Activated T-helper 2 cell treated with anti-CD3 and anti-CD28 coated beads, Interferon-gamma antibody, Interleukin-2, Interleukin-4, amounts not matched to agents 10 μg/mL and 5 μg/mL and 100 μg/mL, durations not matched to agents 14 hours and 24 hours and 36 hours (primary cell): ENCODE measurements around the gene WARS2. TPM values are rescaled to one million over a fixed set of nuclear protein-coding genes. Genes with fewer than 3 reads are reported as not detected.

Experiments
- DNase-seq: peaks from one replicate; pipeline ENCODE4 v3.0.0; 2021; ENCODE audit warnings: low spot score
- H3K27ac Mint-ChIP-seq: one replicate; pipeline ENCODE4 v1.8.0; 2021; ENCODE audit warnings: mixed read lengths
- H3K27me3 Mint-ChIP-seq: one replicate; pipeline ENCODE4 v1.8.0; 2021; ENCODE audit warnings: low read depth, mixed read lengths
- H3K36me3 Mint-ChIP-seq: one replicate; pipeline ENCODE4 v1.8.0; 2021; ENCODE audit warnings: low read depth, mixed read lengths
- H3K4me1 Mint-ChIP-seq: one replicate; pipeline ENCODE4 v1.8.0; 2021; ENCODE audit warnings: low read depth, mixed read lengths
- H3K4me3 Mint-ChIP-seq: one replicate; pipeline ENCODE4 v1.8.0; 2021; ENCODE audit warnings: low read depth, mild to moderate bottlenecking, moderate library complexity, mixed read lengths
- H3K9me3 Mint-ChIP-seq: one replicate; pipeline ENCODE4 v1.8.0; 2021; ENCODE audit warnings: mixed read lengths
- intact Hi-C: fragments of 100-400 bp; cut with micrococcal nuclease; formaldehyde crosslinking; loops from one replicate; pipeline ENCODE4 v1.15.1; 2023
- total RNA-seq: library from RNA; stranded (reverse); gene quantifications from 2 replicates; pipeline ENCODE4 v1.2.3, GENCODE V29; 2022

The WARS2 gene
- total RNA-seq, 1 donor from 2014 or later: 20.1 TPM

DNA sequence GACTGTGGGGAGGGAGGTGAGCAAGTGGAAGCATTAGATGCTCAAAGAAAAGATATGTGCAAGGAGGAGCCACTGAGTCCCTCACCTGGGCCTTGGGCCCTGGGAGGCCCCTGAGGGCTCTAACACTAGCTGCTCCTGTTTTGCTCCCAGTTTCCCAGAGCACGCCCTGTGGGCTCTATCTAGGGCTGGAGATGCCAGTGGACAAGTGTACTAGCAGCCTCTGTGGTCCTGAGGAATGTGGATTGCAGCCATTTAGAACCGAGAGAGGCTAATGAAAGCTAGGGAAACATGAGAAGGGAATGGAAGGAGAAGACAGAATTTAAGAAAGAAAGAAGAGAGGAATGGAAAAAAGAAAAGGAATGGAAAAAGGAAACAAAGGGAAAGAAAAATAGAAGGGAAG, 142.3 kb downstream of the WARS2 start:
- Mint-ChIP-seq H3K9me3 (no peaks in the 10 kb centered on the region), H3K27me3 (peaks cover 86% of the 10 kb centered on the region), H3K4me1 (peaks cover 12% of the 10 kb centered on the region), H3K4me3 (no peak overlapping the region), H3K36me3 (no peaks in the 10 kb centered on the region), H3K27ac (no peak overlapping the region)
- no peak for DNase-seq
- intact Hi-C loops: no loop called here

GRCh38 chr1:118997225-118997624, 143.2 kb downstream of the WARS2 start:
- H3K9me3 Mint-ChIP-seq: no peaks in the 10 kb centered on the region
- DNase-seq: no peak
- intact Hi-C loops: no loop called here
- H3K36me3 Mint-ChIP-seq: peaks cover 2% of the 10 kb centered on the region
- peaks cover 11% of the 10 kb centered on the region for H3K4me1 Mint-ChIP-seq
- H3K27ac Mint-ChIP-seq: no peak overlapping the region
- no peak overlapping the region for H3K4me3 Mint-ChIP-seq
- H3K27me3 Mint-ChIP-seq: peaks cover 81% of the 10 kb centered on the region

DNA sequence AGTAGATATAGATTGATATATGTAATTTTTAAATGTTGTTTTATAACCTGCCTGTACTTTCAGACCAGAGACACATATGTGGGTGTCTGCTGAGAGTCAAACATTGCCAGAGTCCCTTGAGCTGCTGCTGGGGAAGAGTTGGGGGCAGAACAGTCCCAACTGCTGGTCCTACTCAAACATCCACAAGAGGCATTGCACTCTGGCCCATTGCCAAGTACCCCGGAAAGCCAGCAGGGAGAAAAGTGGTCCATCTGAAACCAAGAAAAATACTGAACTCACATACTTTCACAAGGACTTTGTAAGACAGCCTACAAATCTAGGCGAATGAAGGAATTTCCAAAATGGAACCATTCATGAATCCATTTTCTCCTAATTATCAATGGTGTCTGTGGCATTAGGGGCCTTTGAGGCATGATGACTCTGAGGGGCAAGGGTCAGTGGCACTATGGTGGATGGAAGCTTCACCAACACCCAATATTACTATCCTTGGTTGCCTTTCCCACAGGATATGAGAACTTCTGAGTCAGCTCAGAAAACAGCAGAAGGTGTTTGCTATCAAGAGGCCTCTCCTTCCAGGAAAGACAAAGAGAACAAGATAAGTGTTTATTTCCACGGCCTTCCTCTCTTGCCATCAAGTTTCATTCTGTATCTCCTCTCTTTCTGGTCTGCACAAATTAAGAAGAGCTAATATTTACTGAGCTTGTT, 145.0 kb downstream of the WARS2 start:
- no peak overlapping the region for H3K4me3 Mint-ChIP-seq
- intact Hi-C loops: no loop called here
- peaks cover 5% of the 10 kb centered on the region for H3K4me1 Mint-ChIP-seq

DNA sequence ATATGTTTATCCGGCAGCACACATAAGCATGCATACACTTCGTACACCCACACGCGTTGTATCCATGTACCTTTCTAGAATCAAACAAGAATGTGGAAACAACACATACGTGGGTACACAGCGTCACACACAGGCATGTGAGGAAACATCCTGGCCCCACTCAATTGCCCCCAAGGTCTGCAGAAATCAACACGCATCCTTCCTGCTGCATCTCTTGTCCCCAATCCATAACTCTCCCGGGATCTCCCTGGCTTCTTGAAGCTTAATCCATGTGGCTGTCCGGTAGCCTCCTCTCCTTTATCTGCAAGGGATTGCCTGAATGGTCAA, 146.8 kb downstream of the WARS2 start:
- Mint-ChIP-seq H3K36me3 (peaks cover 5% of the 10 kb centered on the region), H3K27ac (peak overlapping the region; percentile 52), H3K27me3 (peaks cover 86% of the 10 kb centered on the region), H3K4me3 (no peak overlapping the region), H3K4me1 (peaks cover 2% of the 10 kb centered on the region), H3K9me3 (no peaks in the 10 kb centered on the region)
- no peak for DNase-seq
- intact Hi-C loops: no loop called here

More for the DNA sequence above, 145.0 kb downstream of the WARS2 start:
- no peak for DNase-seq
- Mint-ChIP-seq H3K27ac (no peak overlapping the region), H3K9me3 (no peaks in the 10 kb centered on the region), H3K27me3 (peaks cover 86% of the 10 kb centered on the region), H3K36me3 (peaks cover 5% of the 10 kb centered on the region)

GRCh38 chr1:118992868-118993699, 147.4 kb downstream of the WARS2 start:
- Mint-ChIP-seq H3K36me3 (peaks cover 5% of the 10 kb centered on the region), H3K4me1 (peaks cover 2% of the 10 kb centered on the region), H3K27me3 (peaks cover 89% of the 10 kb centered on the region), H3K27ac (no peak overlapping the region), H3K4me3 (no peak overlapping the region), H3K9me3 (no peaks in the 10 kb centered on the region)
- no peak for DNase-seq
- intact Hi-C loops: no loop called here

DNA sequence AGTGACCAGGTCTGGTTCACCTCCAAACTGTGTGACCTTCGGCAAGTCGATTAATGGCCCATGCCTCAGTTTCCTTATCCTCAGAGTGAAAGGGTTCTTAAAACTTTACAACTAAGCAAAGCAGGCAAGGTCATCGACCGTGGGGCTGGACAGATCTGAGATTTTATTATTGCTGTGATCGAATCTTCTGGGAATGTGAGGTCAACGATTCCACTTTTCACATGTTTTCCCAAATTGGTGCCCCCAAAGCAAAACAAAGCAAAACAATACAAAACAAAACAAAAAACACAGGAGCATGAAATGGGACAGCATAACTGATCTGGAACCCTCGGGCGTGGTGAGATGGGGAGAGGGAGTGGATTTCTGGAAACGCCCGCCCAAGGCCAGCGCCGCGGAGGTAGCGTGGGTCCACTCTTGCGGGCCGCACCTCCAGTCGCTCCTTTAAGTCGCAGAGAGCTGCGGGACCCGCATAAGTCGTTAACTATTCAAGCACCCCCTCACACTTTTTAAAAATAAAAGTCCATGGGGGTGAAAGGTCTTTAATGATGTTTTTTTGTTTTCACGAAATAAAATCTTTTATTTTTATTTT, 148.1 kb downstream of the WARS2 start:
- Mint-ChIP-seq H3K9me3 (no peaks in the 10 kb centered on the region), H3K4me1 (peaks cover 2% of the 10 kb centered on the region), H3K27me3 (peaks cover 89% of the 10 kb centered on the region), H3K4me3 (no peak overlapping the region), H3K36me3 (peaks cover 5% of the 10 kb centered on the region), H3K27ac (no peak overlapping the region)
- DNase-seq: no peak
- intact Hi-C loops: no loop called here

GRCh38 chr1:118991448-118991847, 149.0 kb downstream of the WARS2 start:
- intact Hi-C loops: no loop called here
- Mint-ChIP-seq H3K4me3 (no peak overlapping the region), H3K9me3 (no peaks in the 10 kb centered on the region), H3K27ac (no peak overlapping the region), H3K36me3 (peaks cover 9% of the 10 kb centered on the region), H3K27me3 (peaks cover 91% of the 10 kb centered on the region), H3K4me1 (peaks cover 5% of the 10 kb centered on the region)
- no peak for DNase-seq

DNA sequence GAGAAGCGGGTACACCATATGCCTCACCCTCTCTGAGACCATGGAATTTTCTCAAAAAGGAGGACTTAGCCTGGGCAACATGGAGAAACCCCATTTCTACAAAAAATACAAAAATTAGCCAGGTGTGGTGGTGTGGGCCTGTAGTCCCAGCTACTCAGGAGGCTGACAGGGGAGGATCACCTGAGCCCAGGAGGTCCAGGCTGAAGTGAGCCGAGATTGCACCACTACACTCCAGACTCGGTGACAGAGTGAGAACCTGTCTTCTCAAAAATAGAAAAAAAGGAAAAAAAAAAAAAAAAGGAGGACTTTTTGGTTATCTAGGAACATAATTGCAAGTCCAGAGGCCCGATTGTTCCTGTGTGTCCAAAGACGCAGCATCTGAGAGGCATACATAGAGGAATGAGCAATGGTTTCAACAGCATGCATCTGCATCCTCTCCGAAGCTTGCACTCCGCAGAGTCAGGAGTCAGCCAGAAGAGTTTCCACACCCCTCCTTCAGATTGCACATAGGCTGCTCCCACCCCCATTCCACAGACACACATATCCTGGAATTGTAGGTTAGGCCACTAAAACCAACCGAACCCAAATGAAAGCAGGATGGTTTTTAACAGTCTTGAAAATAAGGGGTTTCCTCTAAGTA, 149.8 kb downstream of the WARS2 start:
- peaks cover 3% of the 10 kb centered on the region for H3K4me1 Mint-ChIP-seq
- no peak overlapping the region for H3K4me3 Mint-ChIP-seq
- peaks cover 92% of the 10 kb centered on the region for H3K27me3 Mint-ChIP-seq
- no peak overlapping the region for H3K27ac Mint-ChIP-seq
- H3K9me3 Mint-ChIP-seq: peaks cover 3% of the 10 kb centered on the region
- peaks cover 12% of the 10 kb centered on the region for H3K36me3 Mint-ChIP-seq
- DNase-seq: no peak
- intact Hi-C loops: no loop called here

- H3K9me3 Mint-ChIP-seq: peaks cover 7% of the 10 kb centered on the region
- no peak overlapping the region for H3K27ac Mint-ChIP-seq
- no peak for DNase-seq
- intact Hi-C loops: loop anchor here (2.0 kb wide), 1 partner anchor 13 kb away; no protein-coding TSS in a partner anchor
- H3K27me3 Mint-ChIP-seq: peaks cover 92% of the 10 kb centered on the region
- peaks cover 3% of the 10 kb centered on the region for H3K4me1 Mint-ChIP-seq
- H3K4me3 Mint-ChIP-seq: no peak overlapping the region
- H3K36me3 Mint-ChIP-seq: peaks cover 18% of the 10 kb centered on the region
Observed at GRCh38 chr1:118989878-118990378, 150.5 kb downstream of the WARS2 start.

DNA sequence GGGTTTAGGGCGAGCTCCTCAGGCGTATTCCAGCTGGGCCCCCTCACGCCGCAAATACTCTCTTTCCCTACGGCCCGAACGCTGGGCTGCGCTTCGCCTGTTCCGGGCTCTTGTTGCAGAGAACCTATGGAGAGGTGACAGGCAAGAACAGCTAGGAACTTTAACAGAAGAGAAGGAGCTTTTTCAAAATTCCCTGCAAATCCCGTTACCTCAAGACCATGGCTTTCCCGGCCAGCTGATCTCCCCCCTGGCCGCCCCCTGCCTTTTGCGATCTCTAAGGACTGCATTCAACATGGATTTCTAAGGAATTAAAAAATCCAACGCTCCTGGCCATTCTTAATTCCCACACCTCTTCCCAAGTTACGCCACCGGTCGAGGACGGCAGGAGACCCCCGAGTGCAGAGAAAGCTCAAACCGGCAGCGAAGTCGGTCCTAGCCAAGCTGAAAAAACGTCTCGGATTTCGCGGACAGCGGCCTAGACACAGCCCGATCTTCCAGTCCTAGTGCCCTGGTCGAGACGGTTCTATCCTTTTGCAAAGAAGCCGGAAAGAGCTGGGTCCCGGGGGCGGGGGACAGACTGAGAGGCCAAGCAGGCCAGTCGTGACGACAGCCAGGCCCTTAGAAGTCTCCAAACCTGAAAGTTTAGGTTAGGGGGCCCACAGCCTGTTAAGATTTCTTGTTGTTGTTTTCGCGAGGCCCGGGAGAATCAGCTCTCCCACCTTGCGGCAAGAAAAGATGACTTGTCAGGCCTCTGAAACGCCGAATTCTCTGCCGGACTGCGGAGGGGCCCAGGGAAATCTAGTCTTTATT, 151.2 kb downstream of the WARS2 start:
- H3K27me3 Mint-ChIP-seq: peaks cover 92% of the 10 kb centered on the region
- H3K36me3 Mint-ChIP-seq: peaks cover 21% of the 10 kb centered on the region
- intact Hi-C loops: loop anchor here (2.0 kb wide), 1 partner anchor 14 kb away; no protein-coding TSS in a partner anchor
- no peak overlapping the region for H3K4me3 Mint-ChIP-seq
- peaks cover 5% of the 10 kb centered on the region for H3K4me1 Mint-ChIP-seq
- H3K9me3 Mint-ChIP-seq: peaks cover 11% of the 10 kb centered on the region
- no peak for DNase-seq
- H3K27ac Mint-ChIP-seq: no peak overlapping the region

GRCh38 chr1:118988186-118989005, 152.1 kb downstream of the WARS2 start, which contains the start of gene TBX15:
Gene TBX15, minus strand, starts transcription at chr1:118988343. Its CDS starts 548 bp downstream, at chr1:118987795.
- Mint-ChIP-seq H3K36me3 (peaks cover 26% of the 10 kb centered on the region), H3K27ac (no peak within 1 kb of the TSS), H3K4me1 (peaks cover 5% of the 10 kb centered on the region), H3K4me3 (no peak within 1 kb of the TSS), H3K9me3 (peaks cover 11% of the 10 kb centered on the region), H3K27me3 (peaks cover 92% of the 10 kb centered on the region)
- intact Hi-C loops: loop anchor here (2.0 kb wide), 1 partner anchor 14 kb away; no protein-coding TSS in a partner anchor
- no peak for DNase-seq
